DOHH2 (cell line): Measurements from ENCODE around the gene RD3L.

Experiments
- H3F3A ChIP-seq: fragments of 200-600 bp; sonication (generic), shearing (Covaris generic); 2 replicates; pipeline ENCODE4 v1.6.0; 2016; ENCODE audit warnings: antibody characterized with exemption, mild to moderate bottlenecking; ENCODE audit not compliant: control insufficient read depth, insufficient read depth
- H3K27ac ChIP-seq: fragments of 200-600 bp; sonication (generic); 2 replicates; pipeline ENCODE4 v1.5.1; 2014; ENCODE audit warnings: low read depth, mild to moderate bottlenecking, low read length, moderate library complexity
- H3K27me3 ChIP-seq: fragments of 200-600 bp; sonication (generic); 2 replicates; pipeline ENCODE4 v1.6.1; 2014; ENCODE audit warnings: mild to moderate bottlenecking, low read length, mixed read lengths; ENCODE audit not compliant: control insufficient read depth
- H3K36me3 ChIP-seq: fragments of 200-600 bp; sonication (generic); 2 replicates; pipeline ENCODE4 v1.6.1; 2014; ENCODE audit warnings: mild to moderate bottlenecking, low read length, moderate library complexity, mixed read lengths; ENCODE audit not compliant: control insufficient read depth
- H3K4me1 ChIP-seq: fragments of 200-600 bp; sonication (generic); 2 replicates; pipeline ENCODE4 v1.6.1; 2014; ENCODE audit warnings: mild to moderate bottlenecking, low read length, mixed read lengths; ENCODE audit not compliant: control insufficient read depth
- H3K4me2 ChIP-seq: fragments of 200-600 bp; sonication (generic); 2 replicates; pipeline ENCODE4 v1.6.0; 2014; ENCODE audit warnings: mild to moderate bottlenecking, low read length, moderate library complexity
- H3K4me3 ChIP-seq: fragments of 200-600 bp; sonication (generic); 2 replicates; pipeline ENCODE4 v1.5.1; 2014; ENCODE audit warnings: mild to moderate bottlenecking, low read length, mixed read lengths
- H3K79me2 ChIP-seq: fragments of 200-600 bp; sonication (generic); 2 replicates; pipeline ENCODE4 v1.6.1; 2014; ENCODE audit warnings: mild to moderate bottlenecking, low read length, mixed read lengths; ENCODE audit not compliant: control insufficient read depth
- H3K9me2 ChIP-seq: fragments of 200-600 bp; sonication (generic); replicated peaks from 2 replicates; pipeline ENCODE4 v1.6.1; 2014; ENCODE audit warnings: mild to moderate bottlenecking, low read length, mixed read lengths; ENCODE audit not compliant: control insufficient read depth
- H3K9me3 ChIP-seq: fragments of 200-600 bp; sonication (generic); 2 replicates; pipeline ENCODE4 v1.6.1; 2014; ENCODE audit warnings: antibody characterized with exemption, low read length, mixed read lengths; ENCODE audit not compliant: control insufficient read depth, insufficient read depth
- H4K20me1 ChIP-seq: fragments of 200-600 bp; sonication (generic); 2 replicates; pipeline ENCODE4 v1.6.0; 2014; ENCODE audit warnings: low read depth, mild to moderate bottlenecking, antibody characterized with exemption, low read length, moderate library complexity; ENCODE audit not compliant: control insufficient read depth, insufficient read depth
- CTCF ChIP-seq: fragments of 200-600 bp; sonication (generic); IDR thresholded peaks from one replicate; pipeline ENCODE4 v1.5.1; 2014; ENCODE audit warnings: antibody characterized with exemption, mild to moderate bottlenecking, low read depth, low read length; ENCODE audit not compliant: poor library complexity, severe bottlenecking
- EZH2phosphoT487 ChIP-seq: fragments of 200-600 bp; sonication (generic); IDR thresholded peaks from 2 replicates; pipeline ENCODE4 v1.6.1; 2017; ENCODE audit warnings: borderline replicate concordance, mild to moderate bottlenecking, antibody characterized with exemption, low read length, moderate library complexity, mixed read lengths

RD3L gene

GRCh38 chr14:103960457-103961055 lies 18.2 kb upstream of the RD3L start:
- TF ChIP-seq EZH2phosphoT487 (no peak), CTCF (no peak)
- no peak overlapping the region for H3K27ac ChIP-seq

GRCh38 chr14:103949131-103949790 lies 6.9 kb upstream of the RD3L start:
- H3K27ac ChIP-seq, result no peak overlapping the region
- TF ChIP-seq EZH2phosphoT487 (no peak), CTCF (no peak)
- H3K4me1 ChIP-seq, result no peaks in the 10 kb centered on the region

More at GRCh38 chr14:103960457-103961055, 18.2 kb upstream of the RD3L start:
- Histone ChIP-seq H3K36me3 (no peaks in the 10 kb centered on the region), H3K4me2 (no peak overlapping the region), H3K4me3 (no peak overlapping the region), H4K20me1 (no peaks in the 10 kb centered on the region), H3K9me2 (no peaks in the 10 kb centered on the region), H3F3A (no peaks in the 10 kb centered on the region), H3K4me1 (no peaks in the 10 kb centered on the region), H3K79me2 (no peaks in the 10 kb centered on the region), H3K27me3 (peaks cover 4% of the 10 kb centered on the region; the same call in 1 of the 2 replicates), H3K9me3 (no peaks in the 10 kb centered on the region)

DNA sequence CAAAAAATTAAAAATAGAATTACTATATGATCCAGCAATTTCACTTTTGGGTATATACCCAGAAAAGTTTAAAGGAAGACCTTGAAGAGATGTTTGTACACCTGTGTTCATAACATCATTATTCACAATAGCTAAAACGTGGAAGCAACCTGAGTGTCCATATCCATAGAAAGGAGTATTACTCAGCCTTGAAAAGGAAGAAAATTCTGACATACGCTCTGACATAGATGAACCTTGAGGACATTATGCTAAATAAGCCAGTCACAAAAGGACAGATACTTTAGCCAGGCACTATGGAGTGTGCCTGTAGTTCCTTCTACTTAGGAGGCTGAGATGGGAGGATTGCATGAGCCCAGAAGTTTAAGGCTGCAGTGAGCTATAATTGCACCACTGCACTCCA lies 6.1 kb upstream of the RD3L start:
- no peaks in the 10 kb centered on the region for H3F3A ChIP-seq
- no peaks in the 10 kb centered on the region for H4K20me1 ChIP-seq
- H3K9me2 ChIP-seq, result no peaks in the 10 kb centered on the region
- H3K9me3 ChIP-seq, result peaks cover 6% of the 10 kb centered on the region
- TF ChIP-seq EZH2phosphoT487 (no peak), CTCF (no peak)
- H3K4me3 ChIP-seq, result no peak overlapping the region
- H3K36me3 ChIP-seq, result no peaks in the 10 kb centered on the region
- H3K27ac ChIP-seq, result no peak overlapping the region
- no peaks in the 10 kb centered on the region for H3K4me1 ChIP-seq
- no peaks in the 10 kb centered on the region for H3K79me2 ChIP-seq
- no peak overlapping the region for H3K4me2 ChIP-seq
- H3K27me3 ChIP-seq, result peaks cover 12% of the 10 kb centered on the region

More at GRCh38 chr14:103949131-103949790, 6.9 kb upstream of the RD3L start:
- Histone ChIP-seq H3K79me2 (no peaks in the 10 kb centered on the region), H3K9me2 (no peaks in the 10 kb centered on the region), H3K27me3 (peaks cover 10% of the 10 kb centered on the region), H3K9me3 (peaks cover 6% of the 10 kb centered on the region), H3K4me3 (no peak overlapping the region), H4K20me1 (no peaks in the 10 kb centered on the region), H3F3A (no peaks in the 10 kb centered on the region), H3K4me2 (no peak overlapping the region), H3K36me3 (no peaks in the 10 kb centered on the region)
